ENCODE results near the gene TFCP2L1.

- TF ChIP-seq POLR2A (IDR thresholded peaks at IDR 0.05; ENCODE audit: low read depth, low read length), result no peak
- no peak for TF ChIP-seq JUN (IDR thresholded peaks at IDR 0.05; ENCODE audit: borderline replicate concordance, insufficient read depth, insufficient read length, low read depth)
- TF ChIP-seq CTCF (IDR thresholded peaks at IDR 0.05; ENCODE audit: extremely low read depth in 1 of 2, insufficient read depth in 1 of 2, low read depth in 1 of 2, low read length in 2 of 2), result no peak
These were observed 31.2 kb downstream of the TFCP2L1 start for GRCh38 chr2:121253674-121254240.

All from endothelial cell of umbilical vein (primary cell).